Peyer's patch (tissue), 4 donors: ENCODE results near the gene ZNF337. TPM values are rescaled to one million over a fixed set of nuclear protein-coding genes. Genes with fewer than 3 reads are reported as not detected.
"Not testable (repeated sequence)": the region's sequence is repeated elsewhere in the genome, so short reads cannot be mapped to it uniquely, and the experiment has no call there.

Source experiments
- DNase-seq, 3 donors: peaks; one replicate each; pipeline ENCODE4 v3.0.0-alpha.2; 2017 to 2019
- H3K27ac ChIP-seq, 4 donors: fragments of 200-600 bp; sonication (generic); one replicate each; pipeline ENCODE4 v1.5.1; 2016 to 2019
- H3K27me3 ChIP-seq, 2 donors: fragments of 200-600 bp; sonication (generic); one replicate each; pipeline ENCODE4 v1.5.1; 2019
- H3K36me3 ChIP-seq, 3 donors: fragments of 200-600 bp; sonication (generic); one replicate each; pipeline ENCODE4 v1.5.1; 2016 to 2019
- H3K4me1 ChIP-seq, 4 donors: fragments of 200-600 bp; sonication (generic); one replicate each; pipeline ENCODE4 v1.5.1; 2016 to 2019
- H3K4me3 ChIP-seq, 4 donors: fragments of 200-600 bp; sonication (generic); 1 replicate in 3 of 4; 2 replicates in 1 of 4; pipeline ENCODE4 v1.5.1; 2016 to 2019; ENCODE audit warnings: mild to moderate bottlenecking in 1 of 4
- H3K9me3 ChIP-seq, 4 donors: fragments of 200-600 bp; sonication (generic); one replicate each; pipeline ENCODE4 v1.5.1; 2016 to 2019; ENCODE audit warnings: mild to moderate bottlenecking in 1 of 4
- POLR2A ChIP-seq, 2 donors: fragments of 450-650 bp; IDR thresholded peaks; one replicate each; pipeline ENCODE4 v1.5.1; 2017; ENCODE audit warnings: antibody characterized with exemption in 2 of 2, mild to moderate bottlenecking in 2 of 2, moderate library complexity in 2 of 2
- total RNA-seq, 4 donors: library from RNA; depleted of rRNA; stranded (reverse); fragments of >200 nt; gene quantifications; one replicate each; pipeline ENCODE4 v1.1.0, GENCODE V29; 2016
- TF ChIP-seq, protein P1 (sequence below), 6 experiments: fragments of 450-650 bp in 4 of 6; fragments of 200-600 bp in 2 of 6; sonication (generic) in 1 of 6; IDR thresholded peaks; one replicate each; pipeline ENCODE4 v1.5.1; 2017 to 2019; ENCODE audit warnings: antibody characterized with exemption in 6 of 6, mild to moderate bottlenecking in 3 of 6, moderate library complexity in 1 of 6

ZNF337 gene
- total RNA-seq, 4 donors from 2014 or later: 7.9 to 18.1 (median 17.6) TPM

DNA sequence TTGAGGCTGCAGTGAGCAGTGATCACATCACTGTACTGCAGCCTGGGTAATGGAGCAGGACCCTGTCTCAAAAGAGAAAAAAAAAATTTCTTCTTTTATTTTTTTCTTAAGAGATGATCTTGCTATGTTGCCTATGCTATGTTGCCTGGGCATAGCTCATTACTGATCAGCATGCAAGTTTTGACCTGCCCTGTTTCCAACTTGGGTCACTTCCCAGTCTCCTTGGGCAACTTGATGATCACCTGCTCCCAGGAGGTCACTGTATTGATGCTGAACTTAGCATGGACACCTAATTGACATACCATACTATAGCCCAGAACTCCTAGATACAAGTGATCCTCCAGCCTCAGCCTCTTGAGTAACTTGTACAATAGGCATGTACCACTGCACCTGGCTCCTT, 42.2 kb downstream of the ZNF337 start:
- Histone ChIP-seq H3K9me3 (no peaks in the 10 kb centered on the region), H3K4me3 (no peak overlapping the region), H3K36me3 (no peaks in the 10 kb centered on the region), H3K4me1 (no peaks in the 10 kb centered on the region), H3K27me3 (no peaks in the 10 kb centered on the region), H3K27ac (no peak overlapping the region)
- no peak for DNase-seq
- TF ChIP-seq, protein P1, sequence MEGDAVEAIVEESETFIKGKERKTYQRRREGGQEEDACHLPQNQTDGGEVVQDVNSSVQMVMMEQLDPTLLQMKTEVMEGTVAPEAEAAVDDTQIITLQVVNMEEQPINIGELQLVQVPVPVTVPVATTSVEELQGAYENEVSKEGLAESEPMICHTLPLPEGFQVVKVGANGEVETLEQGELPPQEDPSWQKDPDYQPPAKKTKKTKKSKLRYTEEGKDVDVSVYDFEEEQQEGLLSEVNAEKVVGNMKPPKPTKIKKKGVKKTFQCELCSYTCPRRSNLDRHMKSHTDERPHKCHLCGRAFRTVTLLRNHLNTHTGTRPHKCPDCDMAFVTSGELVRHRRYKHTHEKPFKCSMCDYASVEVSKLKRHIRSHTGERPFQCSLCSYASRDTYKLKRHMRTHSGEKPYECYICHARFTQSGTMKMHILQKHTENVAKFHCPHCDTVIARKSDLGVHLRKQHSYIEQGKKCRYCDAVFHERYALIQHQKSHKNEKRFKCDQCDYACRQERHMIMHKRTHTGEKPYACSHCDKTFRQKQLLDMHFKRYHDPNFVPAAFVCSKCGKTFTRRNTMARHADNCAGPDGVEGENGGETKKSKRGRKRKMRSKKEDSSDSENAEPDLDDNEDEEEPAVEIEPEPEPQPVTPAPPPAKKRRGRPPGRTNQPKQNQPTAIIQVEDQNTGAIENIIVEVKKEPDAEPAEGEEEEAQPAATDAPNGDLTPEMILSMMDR (IDR thresholded peaks at IDR 0.05): no peak
- TF ChIP-seq POLR2A (IDR thresholded peaks at IDR 0.05): no peak

DNA sequence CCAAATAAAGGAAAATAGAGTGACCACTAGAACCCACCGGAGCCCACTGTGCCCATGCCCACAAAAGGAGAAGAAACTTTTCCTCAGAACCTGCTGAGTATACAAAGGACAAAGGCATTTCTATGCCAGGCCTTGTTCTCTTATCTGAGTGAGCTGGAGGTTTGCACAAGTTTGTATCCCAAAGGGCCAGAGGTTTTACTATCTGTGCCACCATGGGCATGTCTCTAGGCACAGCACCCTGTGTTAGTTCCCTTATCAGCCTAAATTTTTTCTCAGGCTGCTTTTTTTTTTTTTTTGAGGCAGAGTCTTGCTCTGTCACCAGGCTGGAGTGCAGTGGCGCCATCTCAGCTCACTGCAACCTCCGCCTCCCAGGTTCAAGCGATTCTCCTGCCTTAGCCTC, 43.8 kb downstream of the ZNF337 start:
- not testable (repeated sequence) for H3K27ac ChIP-seq, H3K4me3 ChIP-seq, H3K36me3 ChIP-seq, H3K4me1 ChIP-seq, DNase-seq, H3K27me3 ChIP-seq, H3K9me3 ChIP-seq

DNA sequence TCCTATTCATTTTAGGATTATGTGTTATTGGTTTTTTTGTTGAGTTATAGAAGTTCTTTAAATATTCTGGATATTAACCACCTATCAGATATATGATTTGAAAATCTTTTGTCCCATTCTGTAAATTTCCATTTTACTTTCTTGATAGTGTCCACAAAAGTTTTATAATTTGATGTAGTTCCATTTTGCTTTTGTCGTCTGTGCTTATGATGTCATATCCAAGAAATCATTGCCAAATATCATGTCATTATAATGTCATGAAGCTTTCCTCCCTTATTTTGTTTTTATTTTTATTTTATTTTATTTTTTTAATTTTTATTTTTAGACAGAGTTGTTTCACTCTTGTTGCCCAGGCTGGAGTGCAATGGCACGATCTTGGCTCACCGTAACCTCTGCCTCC, 51.8 kb downstream of the ZNF337 start:
- H3K9me3 ChIP-seq: no peaks in the 10 kb centered on the region
- no peaks in the 10 kb centered on the region for H3K27me3 ChIP-seq
- peaks cover 0 to 12% (median 0%) of the 10 kb centered on the region in 3 donors for H3K36me3 ChIP-seq
- H3K4me1 ChIP-seq: no peaks in the 10 kb centered on the region
- DNase-seq: no peak
- no peak for TF ChIP-seq POLR2A (IDR thresholded peaks at IDR 0.05)
- TF ChIP-seq, protein P1 (IDR thresholded peaks at IDR 0.05): no peak
- no peak overlapping the region for H3K4me3 ChIP-seq
- H3K27ac ChIP-seq: no peak overlapping the region

DNA sequence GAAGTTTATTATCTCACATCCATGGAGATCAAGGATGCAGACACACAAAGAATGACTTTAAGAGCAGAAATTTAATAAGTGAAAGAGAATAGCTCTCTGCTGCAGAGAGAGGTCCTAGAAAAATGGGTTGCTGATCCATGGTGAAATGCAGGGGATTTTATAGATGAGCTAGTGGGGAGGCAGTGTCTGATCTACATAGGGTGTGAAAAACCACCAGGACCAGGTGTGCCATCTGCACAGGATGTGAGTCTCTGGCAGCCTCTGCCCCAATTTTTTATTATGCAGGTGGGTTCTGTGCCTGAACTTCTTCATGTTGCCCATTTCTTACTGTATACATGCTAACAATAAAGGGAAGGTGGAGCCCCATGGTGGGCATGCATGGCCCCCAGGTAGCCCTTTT, 52.9 kb downstream of the ZNF337 start:
- no peak for DNase-seq
- Histone ChIP-seq H3K36me3 (peaks cover 0 to 12% (median 0%) of the 10 kb centered on the region in 3 donors), H3K9me3 (no peaks in the 10 kb centered on the region), H3K4me1 (no peaks in the 10 kb centered on the region), H3K27me3 (no peaks in the 10 kb centered on the region), H3K27ac (no peak overlapping the region), H3K4me3 (no peak overlapping the region)
- no peak for TF ChIP-seq POLR2A (IDR thresholded peaks at IDR 0.05)
- TF ChIP-seq, protein P1 (IDR thresholded peaks at IDR 0.05): no peak

DNA sequence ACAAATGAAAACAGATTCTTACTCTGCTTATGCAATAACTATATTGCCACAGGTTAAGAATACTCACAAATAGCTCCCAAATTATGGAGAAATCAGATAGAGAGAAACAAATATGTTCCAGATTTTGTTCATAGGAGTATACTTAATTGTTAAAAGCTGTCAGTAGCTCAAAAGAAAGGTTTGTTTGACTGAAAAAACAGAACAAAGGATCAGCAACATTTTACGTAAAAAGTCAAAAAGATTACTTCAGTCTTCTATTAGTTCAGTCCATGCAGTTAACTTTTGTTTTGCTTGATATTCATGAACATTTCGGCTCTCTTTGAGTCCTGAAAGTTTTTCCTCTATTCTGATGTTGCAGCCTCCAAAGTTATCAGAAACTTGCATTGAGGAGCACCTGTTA, 59.4 kb downstream of the ZNF337 start:
- no peak overlapping the region for H3K4me3 ChIP-seq
- TF ChIP-seq POLR2A (IDR thresholded peaks at IDR 0.05): no peak
- TF ChIP-seq, protein P1 (IDR thresholded peaks at IDR 0.05): no peak
- no peaks in the 10 kb centered on the region for H3K4me1 ChIP-seq
- H3K36me3 ChIP-seq: no peaks in the 10 kb centered on the region
- H3K27ac ChIP-seq: no peak overlapping the region
- no peak for DNase-seq
- H3K9me3 ChIP-seq: no peaks in the 10 kb centered on the region
- no peaks in the 10 kb centered on the region for H3K27me3 ChIP-seq

DNA sequence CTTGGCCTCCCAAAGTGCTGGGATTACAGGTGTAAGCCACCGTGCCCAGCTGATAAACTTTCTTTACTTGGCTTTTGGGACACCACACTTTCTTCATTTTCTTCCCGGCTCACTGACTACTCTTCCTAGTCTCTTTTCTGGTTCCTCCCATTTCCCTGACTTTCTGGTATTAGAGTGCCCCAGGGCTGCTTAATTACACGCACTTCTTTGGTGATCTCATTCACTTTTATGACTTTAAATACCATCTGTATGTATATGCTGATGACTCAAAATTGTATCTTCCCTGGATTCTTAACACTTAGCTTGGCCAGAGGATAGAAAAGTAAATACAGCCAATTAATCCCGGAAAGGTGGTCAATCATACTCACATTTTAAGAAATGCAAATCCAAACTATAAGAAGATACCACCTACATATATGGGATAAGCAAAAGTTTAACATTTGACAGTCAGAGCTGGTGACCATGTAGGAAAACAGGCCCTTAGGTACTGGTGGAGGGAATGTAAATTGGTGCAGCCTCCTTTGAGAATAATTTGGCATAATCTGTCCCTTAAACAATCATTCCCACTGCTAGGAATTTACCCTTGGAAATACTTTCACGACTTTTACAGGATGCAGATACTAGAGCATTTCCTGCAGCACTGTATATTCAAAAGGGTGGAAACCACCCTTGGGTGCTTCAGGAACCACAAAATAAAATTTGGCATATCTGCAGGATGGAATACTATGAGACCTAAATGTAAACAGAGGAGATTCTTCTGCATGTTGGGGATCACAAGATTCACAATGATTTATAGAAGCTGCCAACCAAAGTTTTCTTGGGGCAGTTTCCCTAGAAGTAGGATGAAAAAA, 63.5 kb downstream of the ZNF337 start:
- no peak for DNase-seq
- TF ChIP-seq, protein P1 (IDR thresholded peaks at IDR 0.05): no peak
- TF ChIP-seq POLR2A (IDR thresholded peaks at IDR 0.05): no peak
- Histone ChIP-seq H3K4me1 (no peaks in the 10 kb centered on the region), H3K4me3 (no peak overlapping the region), H3K9me3 (no peaks in the 10 kb centered on the region), H3K36me3 (no peaks in the 10 kb centered on the region), H3K27me3 (no peaks in the 10 kb centered on the region), H3K27ac (no peak overlapping the region)

DNA sequence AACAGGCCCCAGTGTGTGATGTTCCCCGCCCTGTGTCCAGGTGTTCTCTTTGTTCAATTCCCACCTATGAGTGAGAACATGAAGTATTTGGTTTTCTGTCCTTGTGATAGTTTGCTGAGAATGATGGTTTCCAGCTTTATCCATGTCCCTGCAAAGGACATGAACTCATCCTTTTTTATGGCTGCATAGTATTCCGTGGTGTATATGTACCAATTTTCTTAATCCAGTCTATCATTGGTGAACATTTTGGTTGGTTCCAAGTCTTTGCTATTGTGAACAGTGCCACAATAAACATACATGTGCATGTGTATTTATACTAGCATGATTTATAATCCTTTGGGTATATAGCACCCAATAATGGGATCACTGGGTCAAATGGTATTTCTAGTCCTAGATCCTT, 66.0 kb downstream of the ZNF337 start:
- H3K4me1 ChIP-seq, H3K9me3 ChIP-seq: not testable (repeated sequence)

More for the DNA sequence above, 66.0 kb downstream of the ZNF337 start:
- not testable (repeated sequence) for H3K27ac ChIP-seq, DNase-seq, H3K27me3 ChIP-seq, H3K4me3 ChIP-seq, H3K36me3 ChIP-seq
